ENCODE measurements around the gene MS4A18.
"Not testable (repeated sequence)": the region's sequence is repeated elsewhere in the genome, so short reads cannot be mapped to it uniquely, and the experiment has no call there.

MS4A18 gene

GRCh38 chr11:60724420-60724819, at the start of gene MS4A18:
MS4A18 (plus strand) TSS chr11:60724720.
- H3K27ac ChIP-seq = no peak within 1 kb of the TSS
- no peak for TF ChIP-seq ZFX (IDR thresholded peaks at IDR 0.05)
- TF ChIP-seq CTCF (conservative IDR thresholded peaks at IDR 0.05) = no peak

GRCh38 chr11:60678231-60678630, 46.3 kb upstream of the MS4A18 start:
- not testable (repeated sequence) for H3K27ac ChIP-seq

GRCh38 chr11:60679879-60680278, 44.6 kb upstream of the MS4A18 start:
- H3K27ac ChIP-seq = no peak overlapping the region
- TF ChIP-seq CTCF (conservative IDR thresholded peaks at IDR 0.05) (no peak), ZFX (IDR thresholded peaks at IDR 0.05) (no peak)

GRCh38 chr11:60680455-60681119, 43.9 kb upstream of the MS4A18 start:
- H3K27ac ChIP-seq = no peak overlapping the region
- TF ChIP-seq ZFX (IDR thresholded peaks at IDR 0.05) (no peak), CTCF (conservative IDR thresholded peaks at IDR 0.05) (no peak)

- H3K27ac ChIP-seq = not testable (repeated sequence)
These were observed 40.0 kb upstream of the MS4A18 start for GRCh38 chr11:60684541-60684848.

GRCh38 chr11:60691661-60692060, 32.9 kb upstream of the MS4A18 start:
- H3K27ac ChIP-seq = no peak overlapping the region
- TF ChIP-seq ZFX (IDR thresholded peaks at IDR 0.05) = no peak
- no peak for TF ChIP-seq CTCF (conservative IDR thresholded peaks at IDR 0.05)

- TF ChIP-seq ZFX (IDR thresholded peaks at IDR 0.05) (no peak), CTCF (conservative IDR thresholded peaks at IDR 0.05) (no peak)
- no peak within 1 kb of the TSS for H3K27ac ChIP-seq
These were observed 25.2 kb upstream of the MS4A18 start, which contains the start of gene MS4A8 for GRCh38 chr11:60699284-60699691. MS4A8 (plus strand) TSS chr11:60699612; CDS start chr11:60700861, 1,249 bp downstream.

- H3K27ac ChIP-seq = no peak overlapping the region
- TF ChIP-seq CTCF (conservative IDR thresholded peaks at IDR 0.05) (no peak), ZFX (IDR thresholded peaks at IDR 0.05) (no peak)
These were observed 24.6 kb upstream of the MS4A18 start for GRCh38 chr11:60699936-60700335.
